GM18870 (cell line): Measurements from ENCODE around the gene TRIM8.
"Not testable (repeated sequence)": the region's sequence is repeated elsewhere in the genome, so short reads cannot be mapped to it uniquely, and the experiment has no call there.

Source experiments
- ATAC-seq: cut with Tn5 transposase; IDR thresholded peaks from one replicate; pipeline ENCODE4 v1.9.1; 2021; ENCODE audit warnings: moderate library complexity; ENCODE audit not compliant: unreplicated experiment

TRIM8 gene

GRCh38 chr10:102691285-102692066 lies 47.2 kb downstream of the TRIM8 start:
- no peak for ATAC-seq

- ATAC-seq, result not testable (repeated sequence)
Observed at GRCh38 chr10:102695401-102695800, 51.1 kb downstream of the TRIM8 start.

GRCh38 chr10:102696736-102697135 lies 52.5 kb downstream of the TRIM8 start:
- ATAC-seq, result no peak

GRCh38 chr10:102698894-102699293 lies 54.6 kb downstream of the TRIM8 start:
- ATAC-seq, result no peak

GRCh38 chr10:102701272-102701671 lies 57.0 kb downstream of the TRIM8 start:
- ATAC-seq, result no peak

- ATAC-seq, result no peak
Observed at GRCh38 chr10:102701796-102702195, 57.5 kb downstream of the TRIM8 start.

- ATAC-seq, result no peak
Observed at GRCh38 chr10:102702742-102703141, 58.5 kb downstream of the TRIM8 start.

GRCh38 chr10:102704915-102705314 lies 60.6 kb downstream of the TRIM8 start:
- ATAC-seq, result no peak

GRCh38 chr10:102705531-102705930 lies 61.3 kb downstream of the TRIM8 start:
- no peak for ATAC-seq
